ENCODE data around the gene TANC1.

The TANC1 gene

GRCh38 chr2:159063677-159064076 is 95.2 kb downstream of the TANC1 start:
- DNase-seq (ENCODE audit: low read depth): no peak

DNA sequence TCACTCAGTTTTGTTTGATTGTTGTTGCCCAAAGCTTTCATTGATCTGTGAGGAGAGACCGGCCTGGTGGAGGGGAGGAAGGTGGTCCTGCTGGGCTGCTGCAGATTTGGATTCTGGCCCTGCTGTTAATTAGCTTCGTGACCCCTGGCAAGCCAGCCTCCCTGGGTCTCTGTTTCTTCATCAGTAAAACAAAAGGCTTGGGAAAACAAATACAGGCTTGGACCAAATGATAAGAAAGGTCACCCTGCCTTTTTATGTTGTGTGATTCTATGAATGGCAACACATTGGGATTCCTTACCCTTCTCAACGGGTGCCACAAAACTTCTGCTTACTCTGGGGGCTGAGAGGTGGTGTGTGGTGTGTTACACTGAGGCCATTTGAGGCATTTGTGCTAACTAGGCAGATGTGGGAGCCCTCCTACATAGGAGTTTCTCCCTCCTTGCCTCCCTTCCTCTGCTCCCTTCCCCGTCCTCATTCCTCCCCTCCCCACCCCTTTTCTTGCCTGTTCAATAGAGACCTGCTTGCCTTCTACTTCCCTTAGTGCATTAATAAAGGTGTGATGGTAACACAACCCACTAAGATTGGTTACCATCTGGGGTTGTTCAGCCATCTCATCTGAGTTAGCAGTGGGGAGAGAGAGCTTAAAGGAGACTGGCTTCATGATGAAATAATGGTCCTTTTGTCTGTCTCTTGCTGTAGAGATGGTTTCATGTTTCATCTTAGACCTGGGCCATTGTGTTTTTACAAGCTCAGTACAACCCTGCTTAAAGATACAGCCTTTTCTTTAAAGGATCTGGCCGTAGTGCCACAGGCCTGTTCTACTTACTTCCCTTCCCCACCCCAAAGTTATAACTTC is 96.2 kb downstream of the TANC1 start:
- no peak for DNase-seq (ENCODE audit: low read depth)

DNA sequence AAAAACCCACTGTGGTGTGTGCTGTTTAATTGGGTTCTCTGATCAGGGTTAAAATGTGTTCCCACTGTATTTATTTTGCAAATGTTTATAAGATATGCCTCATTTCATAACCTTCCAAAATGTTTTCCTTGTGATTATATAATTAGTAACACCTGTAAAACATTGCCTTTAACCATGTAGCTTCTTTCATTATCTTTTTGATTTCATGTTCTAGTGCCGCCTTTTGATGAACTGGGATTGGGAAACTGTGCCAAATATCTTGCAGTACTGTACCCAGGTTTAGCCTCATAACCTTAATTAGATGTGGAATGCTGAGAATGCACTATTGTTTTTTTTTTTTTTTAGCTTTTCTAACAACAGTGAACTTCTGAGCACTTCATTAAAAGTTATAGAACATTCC is 96.9 kb downstream of the TANC1 start:
- DNase-seq (ENCODE audit: low read depth): no peak

- DNase-seq (ENCODE audit: low read depth): no peak
Observed at GRCh38 chr2:159065891-159066290, 97.5 kb downstream of the TANC1 start.

- no peak for DNase-seq (ENCODE audit: low read depth)
Observed at GRCh38 chr2:159066541-159067156, 98.2 kb downstream of the TANC1 start.

GRCh38 chr2:159067971-159068370 is 99.5 kb downstream of the TANC1 start:
- DNase-seq (ENCODE audit: low read depth): no peak

GRCh38 chr2:159069229-159069628 is 100.8 kb downstream of the TANC1 start:
- no peak for DNase-seq (ENCODE audit: low read depth)

- no peak for DNase-seq (ENCODE audit: low read depth)
Observed at GRCh38 chr2:159070235-159070634, 101.8 kb downstream of the TANC1 start.

GRCh38 chr2:159071190-159071915 is 102.9 kb downstream of the TANC1 start:
- DNase-seq (ENCODE audit: low read depth): no peak

GRCh38 chr2:159072795-159073194 is 104.4 kb downstream of the TANC1 start:
- no peak for DNase-seq (ENCODE audit: low read depth)

GRCh38 chr2:159073256-159073655 is 104.8 kb downstream of the TANC1 start:
- no peak for DNase-seq (ENCODE audit: low read depth)

DNA sequence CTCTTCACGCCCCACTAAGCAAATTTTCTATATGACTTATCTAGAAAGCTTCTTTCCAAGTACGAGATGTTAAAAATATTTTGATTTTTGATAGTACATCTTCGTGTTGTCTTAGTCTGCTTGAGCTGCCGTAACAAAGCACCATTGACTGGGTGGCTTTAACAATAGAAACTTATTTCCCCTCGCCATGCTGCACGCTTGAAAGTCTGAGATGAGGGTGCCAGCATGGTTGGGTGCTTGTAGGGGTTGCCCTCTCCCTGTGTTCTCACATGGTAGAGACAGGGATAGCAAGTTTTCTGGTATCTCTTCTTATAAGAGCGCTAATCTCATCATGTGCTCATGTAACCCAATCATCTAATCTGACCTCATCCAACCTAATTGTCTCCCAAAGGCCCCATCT is 106.2 kb downstream of the TANC1 start:
- DNase-seq (ENCODE audit: low read depth): no peak

DNA sequence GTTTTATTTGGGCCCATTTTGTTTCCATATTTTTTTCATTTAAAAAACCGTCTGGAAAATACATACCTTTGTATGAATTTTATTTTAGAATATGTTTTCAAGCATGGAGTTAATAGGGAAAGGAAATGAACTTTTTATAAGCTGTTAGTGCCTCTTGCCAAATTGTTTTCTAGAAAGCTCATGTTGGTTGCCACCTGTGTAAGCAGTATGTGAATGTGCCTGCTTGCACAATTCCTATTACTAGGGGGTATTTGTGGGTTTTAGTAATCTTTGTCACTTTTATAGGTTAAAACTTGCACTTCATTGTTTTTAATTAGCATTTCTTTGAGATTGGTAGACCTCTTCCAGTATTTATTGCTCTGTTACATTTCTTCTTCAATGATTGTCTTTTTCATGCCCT is 107.3 kb downstream of the TANC1 start:
- DNase-seq (ENCODE audit: low read depth): no peak

DNA sequence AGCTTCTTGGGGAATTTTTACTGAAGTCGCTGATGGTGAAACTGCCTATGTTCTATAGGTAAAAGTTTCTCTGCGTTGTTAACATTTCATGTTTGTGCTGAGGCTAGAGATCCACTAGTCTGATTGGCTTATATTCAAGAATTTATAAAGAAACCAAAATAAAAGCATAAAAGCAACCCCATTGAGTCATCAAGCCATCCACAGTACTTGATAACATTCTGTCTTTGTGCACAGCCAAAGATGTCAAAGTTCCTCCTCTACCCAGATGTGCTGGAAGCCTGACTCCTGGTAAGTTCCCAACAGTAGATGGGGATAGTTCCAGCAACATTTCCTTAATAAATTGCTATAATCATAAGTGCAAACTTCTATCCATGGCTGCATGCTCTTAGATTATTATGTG is 107.8 kb downstream of the TANC1 start:
- DNase-seq (ENCODE audit: low read depth): no peak

- DNase-seq (ENCODE audit: low read depth): no peak
Observed at GRCh38 chr2:159077869-159078268, 109.4 kb downstream of the TANC1 start.

DNA sequence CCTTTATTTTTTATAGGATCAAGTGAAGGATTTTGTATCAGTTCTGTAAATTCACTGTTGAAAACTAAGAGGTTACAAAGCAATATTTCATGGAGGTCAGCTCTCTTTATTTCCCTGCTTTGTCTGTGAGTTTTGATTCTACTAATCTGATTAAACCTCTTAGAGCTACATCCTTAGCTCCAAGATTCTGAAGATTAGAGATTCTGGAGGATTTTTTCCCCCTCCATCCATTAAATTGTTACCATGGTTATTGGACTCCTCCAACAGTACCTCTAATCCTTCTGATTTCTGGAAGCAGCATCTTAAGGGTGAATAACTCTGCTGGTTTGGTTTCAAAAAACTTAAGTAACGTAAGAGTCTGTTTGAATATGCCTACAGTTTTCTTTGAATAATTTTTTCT is 110.0 kb downstream of the TANC1 start:
- no peak for DNase-seq (ENCODE audit: low read depth)

DNA sequence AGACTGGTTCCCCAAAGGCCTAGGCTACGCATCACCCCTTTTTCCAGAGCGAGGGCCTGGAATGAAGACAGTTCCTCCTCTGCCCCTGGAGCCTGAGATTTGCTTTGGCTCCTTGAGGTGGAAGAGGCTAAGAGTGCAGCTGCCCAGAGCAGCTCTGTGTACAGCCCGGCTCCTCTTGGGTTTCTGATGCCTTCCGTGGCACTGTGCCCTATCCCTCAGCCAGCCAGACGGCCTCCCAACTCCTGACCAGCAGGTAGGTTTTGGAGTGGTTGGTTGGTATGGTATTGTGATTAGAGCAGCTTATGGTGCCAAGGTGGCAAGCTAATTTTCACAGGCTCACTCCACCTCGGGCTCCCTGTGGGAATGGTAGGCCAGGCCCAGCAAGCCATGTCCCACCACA is 112.2 kb downstream of the TANC1 start:
- DNase-seq (ENCODE audit: low read depth): no peak

- DNase-seq (ENCODE audit: low read depth): no peak
Observed at GRCh38 chr2:159082119-159082518, 113.7 kb downstream of the TANC1 start.

DNA sequence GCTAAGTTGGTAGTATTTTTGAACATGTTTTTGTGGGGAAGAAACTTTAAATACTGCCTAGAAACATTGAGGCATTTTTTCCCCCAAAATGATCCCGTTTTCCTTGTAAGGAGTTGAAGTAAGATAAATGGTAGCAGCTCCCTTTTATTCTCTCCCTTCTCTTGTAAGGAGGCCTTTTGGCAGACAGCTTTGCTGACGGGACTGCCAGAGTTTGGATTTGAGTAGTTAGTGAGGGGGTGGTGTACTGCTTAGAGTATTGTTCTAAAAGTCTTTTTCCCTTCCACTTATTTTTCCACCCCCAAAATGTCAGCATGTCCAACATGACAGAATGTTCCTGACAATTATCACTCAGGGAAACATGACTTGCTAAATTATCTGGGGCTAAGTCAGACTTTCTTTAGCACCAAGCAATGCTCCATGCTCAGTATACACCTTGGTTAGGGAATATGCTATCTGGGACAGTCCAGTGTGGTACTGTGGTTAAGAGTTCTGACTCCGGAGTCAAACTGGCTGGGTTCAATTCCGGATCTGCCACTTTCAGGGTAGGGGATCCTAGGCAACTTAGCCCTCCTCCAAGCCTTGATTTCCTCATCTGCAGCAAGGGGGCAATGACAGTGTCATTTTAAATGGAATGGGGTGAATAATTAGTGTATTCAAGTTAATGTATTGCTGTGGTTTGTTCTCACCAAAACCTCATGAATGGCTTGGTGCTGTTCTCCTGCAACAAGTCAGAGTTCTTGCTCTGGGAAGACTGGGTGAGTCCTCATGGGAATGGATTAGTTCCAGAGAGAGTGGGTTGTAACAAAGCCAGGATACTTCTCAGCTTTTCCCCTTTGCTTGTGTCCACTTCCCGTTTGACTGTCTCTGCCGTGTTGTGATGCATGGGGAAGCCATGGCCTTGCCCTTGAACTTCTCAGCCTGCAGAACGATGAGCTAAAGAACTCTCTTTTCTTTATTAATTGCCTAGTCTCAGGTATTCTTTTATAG is 116.2 kb downstream of the TANC1 start:
- no peak for DNase-seq (ENCODE audit: low read depth)

DNA sequence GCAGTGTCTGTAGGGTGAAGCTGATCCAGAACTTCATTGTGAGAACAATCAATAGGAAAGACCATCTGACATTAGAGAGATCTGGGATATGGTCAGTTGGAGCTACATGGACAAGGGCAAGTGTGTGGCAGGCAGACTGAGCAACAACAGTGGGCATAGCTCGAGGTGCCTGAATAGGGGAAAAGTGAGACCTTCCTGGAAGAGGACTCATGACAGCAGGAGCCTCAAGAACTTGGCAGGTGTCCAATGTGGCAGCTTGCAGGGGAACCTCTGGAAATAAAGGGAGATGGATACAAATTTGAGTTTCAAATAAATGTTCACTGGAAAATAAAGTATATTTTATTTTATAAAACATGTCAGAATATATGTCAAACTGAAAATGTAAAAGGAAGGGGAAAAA is 117.9 kb downstream of the TANC1 start:
- DNase-seq (ENCODE audit: low read depth): no peak

- no peak for DNase-seq (ENCODE audit: low read depth)
Observed at GRCh38 chr2:159086826-159087225, 118.4 kb downstream of the TANC1 start.

DNA sequence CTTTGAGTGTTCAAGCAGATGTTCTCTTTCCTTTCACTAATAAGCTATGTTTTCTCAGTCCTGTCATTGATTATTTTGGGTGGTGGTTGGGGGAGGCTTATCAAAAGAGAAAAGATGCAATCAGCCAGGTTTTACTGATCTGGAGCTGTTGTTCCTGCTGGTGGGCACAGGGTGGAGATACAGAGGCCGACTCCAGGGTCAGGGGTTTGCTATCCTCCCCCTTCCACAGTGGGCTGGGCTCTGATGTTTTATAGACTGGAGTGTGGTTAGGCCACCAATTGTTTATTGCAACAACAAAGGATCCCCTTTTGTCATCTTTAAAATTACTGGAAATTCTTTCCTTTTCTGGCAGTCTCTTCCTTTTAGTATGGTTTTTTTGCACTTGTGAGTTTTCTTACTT is 120.5 kb downstream of the TANC1 start:
- DNase-seq (ENCODE audit: low read depth): no peak

Measured in activated gamma-delta T cell treated with anti-CD3 and anti-CD28 coated beads, Interleukin-2, amount 50 U/mL, for 16 hours (primary cell).